Mucosa of descending colon (tissue), 3 donors: ENCODE data around the gene CLEC16A. TPM values are rescaled to one million over a fixed set of nuclear protein-coding genes. Genes with fewer than 3 reads are reported as not detected.

Experiments
- ATAC-seq: fragments of 200-7000 bp; cut with Tn5 transposase; one replicate; pipeline ENCODE4 v1.9.1; 2020; ENCODE audit warnings: mild to moderate bottlenecking, moderate library complexity
- DNase-seq, 3 donors: peaks; one replicate each; pipeline ENCODE4 v3.0.0-alpha.2; 2020
- H3K36me3 ChIP-seq: fragments of 200-600 bp; one replicate; pipeline ENCODE4 v1.8.0; 2021; ENCODE audit warnings: low read depth, mild to moderate bottlenecking
- H3K4me1 ChIP-seq: fragments of 200-600 bp; one replicate; pipeline ENCODE4 v1.8.0; 2021; ENCODE audit warnings: low read depth, mild to moderate bottlenecking
- H3K4me3 ChIP-seq: fragments of 200-600 bp; one replicate; pipeline ENCODE4 v1.8.0; 2021; ENCODE audit warnings: mild to moderate bottlenecking
- H3K9me3 ChIP-seq: fragments of 200-600 bp; one replicate; pipeline ENCODE4 v1.8.0; 2021; ENCODE audit warnings: mild to moderate bottlenecking
- CTCF ChIP-seq: fragments of 200-600 bp; IDR thresholded peaks from one replicate; pipeline ENCODE4 v1.8.0; 2022; ENCODE audit warnings: antibody characterized with exemption, mild to moderate bottlenecking
- intact Hi-C, 2 donors: fragments of 100-400 bp; cut with DNase I in 1 of 2; cut with micrococcal nuclease in 1 of 2; formaldehyde crosslinking; loops; one replicate each; pipeline versions ENCODE4 v1.11.0 to v1.11.1; 2022; cut with DNase I, micrococcal nuclease
- total RNA-seq, 3 donors: library from RNA; stranded (reverse); fragmentation: NEBNext Ultra II Directional in 2 of 3; extraction: Animal tissue kit (Norgen Biotek cat#: 25700) in 2 of 3; gene quantifications; one replicate each; pipeline versions ENCODE4 v1.2.1 to v1.2.4, GENCODE V29; 2021 to 2023
- donor health status: DM: no; HTN: no; CAD: no; lungs with moderate emphysema.
- donor health status: DM: no; HTN: no; CAD: no.
- donor health status: DM: no; HTN: yes; CAD: no.

CLEC16A gene
- total RNA-seq, 3 donors from 2014 or later = 30.3 to 38.1 (median 37.1) TPM

- no peak for DNase-seq
- intact Hi-C loops = no loop called here
- Histone ChIP-seq H3K36me3 (no peaks in the 10 kb centered on the region), H3K4me1 (no peaks in the 10 kb centered on the region), H3K4me3 (no peak overlapping the region), H3K9me3 (peaks cover 4% of the 10 kb centered on the region)
- ATAC-seq = no peak
- TF ChIP-seq CTCF = no peak
Observed at GRCh38 chr16:11111150-11111549, 166.8 kb downstream of the CLEC16A start.

DNA sequence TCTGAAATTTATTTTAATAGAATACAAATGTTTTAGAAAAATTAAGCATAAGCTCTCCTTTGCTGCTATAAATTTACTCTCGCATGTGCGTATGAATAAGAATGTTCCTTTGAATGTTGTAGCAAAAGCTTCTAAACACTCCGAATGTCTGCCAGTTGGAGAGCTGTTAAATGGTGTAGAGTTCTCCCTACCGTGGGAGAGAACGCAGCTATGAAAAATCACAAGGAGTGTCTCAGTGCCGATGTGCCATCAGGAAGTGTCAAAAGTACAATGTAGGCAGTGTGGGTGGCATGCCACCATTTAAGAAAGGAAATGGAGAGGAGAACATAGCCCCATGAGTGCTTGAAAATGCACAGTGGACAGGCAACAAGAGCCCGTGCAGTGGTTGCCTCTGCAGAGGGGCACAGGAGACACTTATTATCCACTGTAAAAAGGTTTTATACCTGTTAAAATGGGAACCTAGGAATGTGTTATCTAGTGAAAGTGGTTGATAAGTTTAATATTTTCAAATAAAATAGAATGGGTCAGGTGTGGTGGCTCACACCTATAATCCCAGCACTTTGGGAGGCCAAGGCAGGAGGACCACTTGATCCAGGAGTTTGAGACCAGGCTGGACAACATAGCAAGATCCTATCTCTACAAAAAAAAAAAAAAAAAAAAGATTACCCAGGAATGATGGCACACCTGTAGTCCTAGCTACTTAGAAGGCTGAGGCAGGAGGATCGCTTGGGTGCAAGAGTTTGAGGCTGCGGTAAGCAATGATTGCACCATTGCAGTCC is 167.7 kb downstream of the CLEC16A start:
- H3K4me1 ChIP-seq = no peaks in the 10 kb centered on the region
- H3K4me3 ChIP-seq = no peak overlapping the region
- H3K9me3 ChIP-seq = peaks cover 4% of the 10 kb centered on the region
- TF ChIP-seq CTCF = no peak
- no peaks in the 10 kb centered on the region for H3K36me3 ChIP-seq
- DNase-seq (no peak), ATAC-seq (no peak)
- intact Hi-C loops = no loop called here

GRCh38 chr16:11112723-11113348 is 168.5 kb downstream of the CLEC16A start:
- DNase-seq (no peak), ATAC-seq (no peak)
- Histone ChIP-seq H3K4me3 (no peak overlapping the region), H3K9me3 (peaks cover 4% of the 10 kb centered on the region), H3K36me3 (no peaks in the 10 kb centered on the region), H3K4me1 (no peaks in the 10 kb centered on the region)
- no peak for TF ChIP-seq CTCF
- intact Hi-C loops = no loop called here

DNA sequence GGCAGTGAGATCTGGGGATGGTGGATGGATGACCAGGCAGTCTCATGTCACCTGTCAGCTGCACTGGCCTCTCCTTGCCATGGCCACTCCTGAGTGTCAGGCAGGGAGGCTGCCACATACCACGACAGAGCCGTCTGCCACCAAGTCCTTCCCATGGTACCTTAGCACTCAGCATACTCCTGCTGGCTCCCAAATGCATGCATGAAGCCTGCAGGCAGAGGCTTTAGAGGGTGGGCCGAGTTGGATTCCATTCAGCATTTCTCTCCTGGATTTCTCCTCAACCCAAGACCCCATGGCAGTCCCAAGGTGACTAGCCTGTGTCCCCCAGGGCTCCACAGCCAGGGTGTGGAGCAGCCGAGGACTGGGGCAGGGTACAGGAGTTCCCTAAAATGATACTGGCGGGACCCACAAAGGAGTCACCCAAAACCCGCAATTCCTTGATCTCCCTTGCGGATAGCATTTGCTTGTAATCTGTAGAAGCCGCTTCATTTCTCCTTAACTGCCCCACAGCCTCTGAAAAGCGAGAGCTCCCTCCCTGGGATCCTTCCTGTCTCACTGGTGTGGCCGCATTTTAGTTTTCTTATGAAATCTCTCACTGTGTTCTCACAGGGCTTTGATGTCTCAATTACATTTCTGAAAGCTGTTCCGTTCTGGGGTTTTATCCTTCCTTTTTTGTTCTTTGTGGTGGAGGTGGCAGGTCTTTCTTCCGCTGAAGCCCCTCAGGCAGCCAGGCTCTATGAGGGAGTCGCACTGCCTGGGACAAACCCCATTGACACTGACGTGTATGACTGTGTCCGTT is 170.2 kb downstream of the CLEC16A start:
- Histone ChIP-seq H3K36me3 (no peaks in the 10 kb centered on the region), H3K4me3 (no peak overlapping the region), H3K9me3 (peaks cover 4% of the 10 kb centered on the region), H3K4me1 (no peaks in the 10 kb centered on the region)
- TF ChIP-seq CTCF = no peak
- peak; percentile 43 for ATAC-seq
- DNase-seq = no peak
- intact Hi-C loops = no loop called here

DNA sequence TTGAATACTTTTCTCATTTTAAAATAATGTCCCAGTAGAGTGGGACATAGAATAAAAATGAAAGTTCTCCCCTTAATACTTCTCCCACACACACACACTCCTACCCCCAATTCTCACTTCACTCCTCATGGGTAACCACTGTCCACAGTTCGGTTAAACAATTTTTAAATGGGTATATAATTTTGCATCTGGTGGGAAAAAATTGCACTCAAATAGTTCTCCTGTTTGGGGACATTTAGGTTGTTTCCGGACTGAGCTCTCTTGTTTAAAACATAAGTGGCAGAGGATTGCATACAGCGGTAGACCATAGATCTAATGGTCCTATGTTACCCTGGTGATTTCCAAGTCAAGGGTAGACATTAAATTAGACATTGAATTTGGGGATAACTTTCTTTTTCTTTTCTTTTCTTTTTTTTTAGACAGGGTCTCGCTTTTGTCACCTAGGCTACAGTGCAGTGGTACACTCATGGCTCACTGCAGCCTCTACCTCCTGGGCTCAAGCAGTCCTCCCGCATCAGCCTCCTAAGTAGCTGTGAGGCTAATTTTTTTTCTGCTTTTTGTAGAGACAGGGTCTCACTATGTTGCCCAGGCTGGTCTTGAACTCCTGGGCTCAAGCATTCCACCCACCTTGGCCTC is 173.3 kb downstream of the CLEC16A start:
- Histone ChIP-seq H3K4me3 (no peak overlapping the region), H3K9me3 (no peaks in the 10 kb centered on the region), H3K36me3 (no peaks in the 10 kb centered on the region), H3K4me1 (no peaks in the 10 kb centered on the region)
- no peak for TF ChIP-seq CTCF
- no peak for ATAC-seq
- intact Hi-C loops = no loop called here
- no peak for DNase-seq
